ENCODE results near the gene PYCARD.
"Not testable (repeated sequence)": the region's sequence is repeated elsewhere in the genome, so short reads cannot be mapped to it uniquely, and the experiment has no call there.

Gene PYCARD

GRCh38 chr16:31202414-31203375, at the start of gene PYCARD:
TSS of gene PYCARD (minus strand) at chr16:31202760. CDS start at chr16:31202690, 70 bp downstream.
- no peak for DNase-seq (ENCODE audit: low spot score)

- DNase-seq (ENCODE audit: low spot score): no peak
These were observed 48.9 kb upstream of the PYCARD start for GRCh38 chr16:31251435-31251834.

GRCh38 chr16:31250782-31251384, 48.3 kb upstream of the PYCARD start:
- no peak for DNase-seq (ENCODE audit: low spot score)

- DNase-seq (ENCODE audit: low spot score): no peak
These were observed 45.8 kb upstream of the PYCARD start for GRCh38 chr16:31248344-31248743.

- no peak for DNase-seq (ENCODE audit: low spot score)
These were observed 43.7 kb upstream of the PYCARD start for GRCh38 chr16:31246296-31246695.

GRCh38 chr16:31245598-31245997, 43.0 kb upstream of the PYCARD start:
- DNase-seq (ENCODE audit: low spot score): not testable (repeated sequence)

GRCh38 chr16:31243734-31244670, 41.4 kb upstream of the PYCARD start:
- DNase-seq (ENCODE audit: low spot score): no peak

GRCh38 chr16:31242206-31242605, 39.6 kb upstream of the PYCARD start:
- DNase-seq (ENCODE audit: low spot score): no peak

- DNase-seq (ENCODE audit: low spot score): no peak
These were observed 35.5 kb upstream of the PYCARD start for GRCh38 chr16:31238041-31238440.

- no peak for DNase-seq (ENCODE audit: low spot score)
These were observed 26.9 kb upstream of the PYCARD start for GRCh38 chr16:31229501-31229900.

- no peak for DNase-seq (ENCODE audit: low spot score)
These were observed 25.6 kb upstream of the PYCARD start for GRCh38 chr16:31228206-31228605.

- DNase-seq (ENCODE audit: low spot score): no peak
These were observed 22.6 kb upstream of the PYCARD start for GRCh38 chr16:31225193-31225592.

- no peak for DNase-seq (ENCODE audit: low spot score)
These were observed 21.8 kb upstream of the PYCARD start for GRCh38 chr16:31224092-31224955.

- DNase-seq (ENCODE audit: low spot score): no peak
These were observed 20.5 kb upstream of the PYCARD start for GRCh38 chr16:31223044-31223443.

GRCh38 chr16:31221357-31222160, 19.0 kb upstream of the PYCARD start:
- no peak for DNase-seq (ENCODE audit: low spot score)

GRCh38 chr16:31219154-31219741, 16.7 kb upstream of the PYCARD start:
- DNase-seq (ENCODE audit: low spot score): no peak

GRCh38 chr16:31217136-31217530, 14.6 kb upstream of the PYCARD start:
- no peak for DNase-seq (ENCODE audit: low spot score)

GRCh38 chr16:31216422-31217135, 14.0 kb upstream of the PYCARD start, which contains the start of gene PYDC1:
TSS of gene PYDC1 (minus strand) at chr16:31217135. CDS start at chr16:31217028, 107 bp downstream.
- no peak for DNase-seq (ENCODE audit: low spot score)
